Activated T-helper 1 cell treated with anti-CD3 and anti-CD28 coated beads, Interleukin-2, amount 50 U/mL, for 16 hours (primary cell): ENCODE measurements around the gene NGEF.

ENCODE experiments used
- DNase-seq, 2 donors: peaks; one replicate each; pipeline ENCODE4 v3.0.0-alpha.2; 2020; ENCODE audit warnings: low read depth in 1 of 2, low spot score in 1 of 2

NGEF gene

GRCh38 chr2:232886632-232887031 lies 126.4 kb downstream of the NGEF start:
- DNase-seq, result no peak

GRCh38 chr2:232886176-232886575 lies 126.9 kb downstream of the NGEF start:
- no peak for DNase-seq

- no peak for DNase-seq
Observed at GRCh38 chr2:232885264-232885961, 127.6 kb downstream of the NGEF start.

- DNase-seq, result no peak
Observed at GRCh38 chr2:232884549-232885263, 128.3 kb downstream of the NGEF start.

- no peak for DNase-seq
Observed at GRCh38 chr2:232884001-232884421, 129.0 kb downstream of the NGEF start.

- DNase-seq, result no peak
Observed at GRCh38 chr2:232883116-232883721, 129.8 kb downstream of the NGEF start.

- no peak for DNase-seq
Observed at GRCh38 chr2:232882505-232883115, 130.4 kb downstream of the NGEF start.

GRCh38 chr2:232882085-232882484 lies 131.0 kb downstream of the NGEF start:
- DNase-seq, result no peak

- DNase-seq, result no peak
Observed at GRCh38 chr2:232880764-232881351, 132.2 kb downstream of the NGEF start.

- DNase-seq, result no peak
Observed at GRCh38 chr2:232879618-232880494, 133.2 kb downstream of the NGEF start.

GRCh38 chr2:232878855-232879617 lies 134.0 kb downstream of the NGEF start:
- no peak for DNase-seq

GRCh38 chr2:232877940-232878511 lies 135.0 kb downstream of the NGEF start:
- no peak for DNase-seq

GRCh38 chr2:232876978-232877441 lies 136.0 kb downstream of the NGEF start:
- DNase-seq, result no peak

GRCh38 chr2:232876161-232876977 lies 136.7 kb downstream of the NGEF start:
- peak in 1 of 2 donors; percentile 8 for DNase-seq

GRCh38 chr2:232875256-232876121 lies 137.6 kb downstream of the NGEF start:
- DNase-seq, result no peak

- no peak for DNase-seq
Observed at GRCh38 chr2:232874677-232875223, 138.3 kb downstream of the NGEF start.
